NT2/D1 (cell line): ENCODE results near the gene FERMT2.

Experiments used
- SUZ12 ChIP-seq: IDR thresholded peaks from 2 replicates; pipeline ENCODE4 v1.6.1; 2011; ENCODE audit not compliant: insufficient read length, insufficient read depth; ENCODE audit errors: extremely low read depth
- YY1 ChIP-seq: IDR thresholded peaks from 2 replicates; pipeline ENCODE4 v1.6.1; 2011; ENCODE audit not compliant: insufficient read length, insufficient read depth
- ZNF274 ChIP-seq: IDR thresholded peaks from 2 replicates; pipeline ENCODE4 v1.6.1; 2011; ENCODE audit warnings: mild to moderate bottlenecking, low read depth, low read length

DNA sequence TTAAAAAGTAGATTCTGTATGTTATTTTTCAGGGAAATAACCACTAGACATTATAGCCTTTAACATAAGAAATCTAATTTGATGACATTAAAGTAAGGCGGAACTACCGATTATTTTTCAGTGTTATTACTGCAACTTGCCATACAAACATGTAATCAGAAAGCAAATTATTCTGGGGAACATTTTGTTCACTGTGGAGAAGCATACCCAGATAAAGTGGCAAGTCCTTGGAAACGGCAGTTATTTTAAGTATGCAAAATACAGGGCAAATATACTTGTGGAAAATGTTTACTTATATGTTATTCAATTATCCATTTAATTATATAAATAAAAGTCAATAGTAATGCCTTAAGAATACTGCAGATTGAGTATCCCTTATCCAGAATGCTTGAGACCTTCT is 71.9 kb downstream of the FERMT2 start:
- TF ChIP-seq ZNF274 (no peak), SUZ12 (no peak), YY1 (no peak)
